GM12874 (cell line): Measurements from ENCODE around the gene RNF17.

Source experiments
- TF ChIP-seq, protein P1 (sequence below): IDR thresholded peaks from 2 replicates; pipeline ENCODE4 v1.5.1; 2011; ENCODE audit warnings: low read depth, mild to moderate bottlenecking, control low read depth, low read length, moderate library complexity; ENCODE audit not compliant: insufficient read depth

Gene RNF17

DNA sequence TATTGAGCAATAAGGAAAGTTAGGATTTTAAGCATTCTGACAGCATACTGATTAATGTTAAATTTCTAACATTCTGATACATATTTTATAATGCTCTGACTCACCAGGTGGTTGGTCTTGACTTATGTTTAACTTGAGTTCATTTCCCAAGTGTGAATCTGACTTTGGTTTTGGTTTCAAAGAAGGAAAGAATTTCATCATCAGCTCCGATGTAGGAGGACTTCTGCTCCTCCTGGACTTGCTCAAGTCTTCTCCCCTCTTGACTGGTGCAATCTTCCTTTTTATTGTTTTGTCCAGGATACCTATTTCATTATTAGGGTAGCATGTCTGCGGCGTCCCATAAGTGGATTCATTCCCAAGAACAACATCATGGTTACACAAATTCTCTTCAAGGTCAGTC is 141.3 kb downstream of the RNF17 start:
- TF ChIP-seq, protein P1, sequence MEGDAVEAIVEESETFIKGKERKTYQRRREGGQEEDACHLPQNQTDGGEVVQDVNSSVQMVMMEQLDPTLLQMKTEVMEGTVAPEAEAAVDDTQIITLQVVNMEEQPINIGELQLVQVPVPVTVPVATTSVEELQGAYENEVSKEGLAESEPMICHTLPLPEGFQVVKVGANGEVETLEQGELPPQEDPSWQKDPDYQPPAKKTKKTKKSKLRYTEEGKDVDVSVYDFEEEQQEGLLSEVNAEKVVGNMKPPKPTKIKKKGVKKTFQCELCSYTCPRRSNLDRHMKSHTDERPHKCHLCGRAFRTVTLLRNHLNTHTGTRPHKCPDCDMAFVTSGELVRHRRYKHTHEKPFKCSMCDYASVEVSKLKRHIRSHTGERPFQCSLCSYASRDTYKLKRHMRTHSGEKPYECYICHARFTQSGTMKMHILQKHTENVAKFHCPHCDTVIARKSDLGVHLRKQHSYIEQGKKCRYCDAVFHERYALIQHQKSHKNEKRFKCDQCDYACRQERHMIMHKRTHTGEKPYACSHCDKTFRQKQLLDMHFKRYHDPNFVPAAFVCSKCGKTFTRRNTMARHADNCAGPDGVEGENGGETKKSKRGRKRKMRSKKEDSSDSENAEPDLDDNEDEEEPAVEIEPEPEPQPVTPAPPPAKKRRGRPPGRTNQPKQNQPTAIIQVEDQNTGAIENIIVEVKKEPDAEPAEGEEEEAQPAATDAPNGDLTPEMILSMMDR, result no peak

DNA sequence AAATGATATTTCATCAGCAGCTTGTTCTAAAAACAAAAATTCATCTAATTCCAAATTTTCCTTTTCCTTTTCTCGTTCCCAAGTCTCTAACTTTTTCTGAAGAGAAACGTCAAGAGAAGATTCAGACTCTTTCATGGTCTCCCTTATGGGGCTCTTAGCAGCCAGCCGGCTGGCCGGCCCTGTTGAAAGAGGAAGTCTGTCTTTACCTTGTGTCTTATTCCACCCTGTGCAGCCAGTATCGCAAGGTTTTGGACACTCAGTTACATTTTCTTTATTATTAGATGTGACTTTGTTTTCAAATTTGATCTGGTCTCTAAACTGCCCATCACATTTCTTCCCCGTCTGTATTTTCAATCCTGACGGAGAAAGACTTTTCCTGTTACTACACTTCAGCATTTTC is 142.3 kb downstream of the RNF17 start:
- TF ChIP-seq, protein P1, result no peak

DNA sequence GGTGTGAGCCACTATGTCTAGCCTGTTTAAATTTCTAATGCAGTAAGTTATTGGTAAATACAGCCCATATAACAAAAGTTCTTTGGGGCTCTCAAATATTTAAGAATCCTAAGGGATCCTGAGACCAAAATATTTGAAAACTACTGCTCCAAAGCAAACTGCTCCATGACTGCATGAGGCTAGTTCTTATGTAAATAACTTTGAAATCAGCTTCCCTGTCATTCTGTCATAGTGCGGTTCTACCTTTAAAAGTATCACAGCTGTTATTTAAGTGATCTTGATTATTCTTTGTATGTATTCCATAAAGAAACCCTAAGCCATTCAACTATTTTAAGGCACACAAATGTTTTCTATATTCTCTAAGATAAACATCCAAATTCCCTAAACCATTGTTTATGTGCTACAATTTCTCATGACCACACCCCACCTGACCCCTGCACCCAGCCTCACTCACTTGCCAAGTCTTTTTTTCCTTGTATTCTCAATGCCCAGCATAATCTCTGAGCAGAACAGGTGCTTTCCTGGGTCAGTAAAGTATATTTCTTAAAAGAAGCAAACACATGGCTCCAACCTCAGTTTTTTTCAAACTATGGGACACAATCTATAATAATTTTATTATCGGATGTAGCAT is 146.6 kb downstream of the RNF17 start:
- TF ChIP-seq, protein P1, result no peak

DNA sequence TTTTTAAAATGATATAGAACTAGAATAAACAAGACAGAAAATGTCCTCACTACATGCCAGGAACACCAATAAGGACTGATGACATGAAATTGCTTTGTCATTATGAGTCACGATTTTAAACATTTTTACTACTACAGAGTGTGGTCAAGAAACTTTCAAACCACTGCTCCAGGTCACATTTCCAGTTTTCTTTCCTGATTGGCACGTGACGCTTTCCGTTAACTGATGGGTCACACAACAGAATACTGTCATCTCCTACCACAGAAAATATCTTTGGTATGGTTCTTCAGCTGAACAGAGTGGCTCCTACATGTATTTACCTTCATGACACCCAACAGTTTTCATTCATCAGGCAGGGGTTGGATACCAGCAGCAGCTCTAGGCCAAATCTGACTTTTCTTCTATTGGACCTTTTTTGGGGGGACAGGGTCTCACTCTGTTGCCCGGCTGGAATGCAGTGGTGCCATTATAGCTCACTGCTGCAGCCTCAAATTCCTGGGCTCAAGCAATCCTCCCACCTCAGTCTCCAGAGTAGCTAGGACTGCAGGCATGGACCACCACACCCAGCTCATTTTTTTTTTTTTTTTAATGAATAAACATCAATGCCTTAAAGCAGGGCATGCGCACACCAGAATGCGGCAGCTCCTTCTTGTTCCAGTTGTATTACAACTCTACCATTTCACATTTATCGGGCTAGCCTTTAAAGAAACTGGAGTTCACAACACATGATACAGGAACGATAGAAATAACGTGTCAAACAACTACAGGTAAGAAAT is 147.4 kb downstream of the RNF17 start:
- TF ChIP-seq, protein P1, result no peak

DNA sequence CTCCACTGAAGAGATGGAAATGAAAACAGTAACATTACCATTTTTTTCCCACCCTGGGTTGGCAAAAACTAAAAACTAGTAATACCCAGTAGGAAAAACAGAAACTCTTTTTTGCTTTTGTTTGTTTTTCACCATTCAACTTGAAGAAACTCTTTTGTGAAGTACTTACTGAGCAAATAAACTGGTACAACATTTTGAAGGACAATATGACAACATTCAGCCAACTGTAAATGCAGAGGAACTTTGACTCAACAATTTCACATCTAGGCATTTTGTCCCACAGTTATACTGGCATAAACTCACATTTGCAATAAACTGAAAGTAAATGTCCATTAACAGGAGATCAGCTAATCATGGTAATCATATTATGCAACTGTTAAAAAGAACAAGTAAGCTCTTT is 152.5 kb downstream of the RNF17 start:
- TF ChIP-seq, protein P1, result no peak

DNA sequence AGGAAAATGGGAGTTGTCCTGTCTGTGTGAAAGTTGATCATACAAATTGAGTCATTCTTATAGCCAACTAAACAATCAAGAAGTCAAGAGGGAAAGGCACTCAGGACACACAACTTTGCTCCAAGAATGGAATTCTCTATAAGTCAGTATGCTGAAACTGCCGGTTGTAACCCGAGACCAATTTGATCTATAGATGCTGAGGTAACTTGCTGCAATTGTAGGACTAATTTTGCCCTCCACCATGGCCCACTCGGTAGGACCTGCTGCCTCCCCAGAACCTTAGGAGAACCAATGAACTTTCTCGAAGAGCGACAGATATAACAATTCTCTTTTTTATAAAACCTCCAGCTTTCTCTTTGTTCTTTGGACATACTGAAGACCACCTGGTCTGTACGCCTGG is 157.0 kb downstream of the RNF17 start:
- TF ChIP-seq, protein P1, result no peak

DNA sequence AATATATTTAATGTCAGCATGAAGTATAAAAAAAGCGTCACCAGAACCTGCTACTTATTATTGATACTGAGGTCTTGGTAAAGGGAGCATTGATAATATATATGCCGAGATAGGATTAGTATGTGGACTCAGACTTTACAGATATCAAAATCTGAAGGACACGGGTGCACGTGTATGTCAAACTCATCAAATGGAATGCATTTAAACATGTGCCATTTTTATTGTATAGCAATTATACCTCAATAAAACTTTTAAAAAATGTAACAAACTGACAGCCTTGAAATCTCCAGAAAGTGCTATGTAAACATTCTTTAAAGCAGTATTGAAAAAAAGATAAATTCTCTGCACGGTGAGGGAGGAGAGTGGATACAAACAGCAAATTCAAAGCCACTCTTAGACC is 157.9 kb downstream of the RNF17 start:
- TF ChIP-seq, protein P1, result no peak
